ENCODE data around the gene TDRD6.

DNA sequence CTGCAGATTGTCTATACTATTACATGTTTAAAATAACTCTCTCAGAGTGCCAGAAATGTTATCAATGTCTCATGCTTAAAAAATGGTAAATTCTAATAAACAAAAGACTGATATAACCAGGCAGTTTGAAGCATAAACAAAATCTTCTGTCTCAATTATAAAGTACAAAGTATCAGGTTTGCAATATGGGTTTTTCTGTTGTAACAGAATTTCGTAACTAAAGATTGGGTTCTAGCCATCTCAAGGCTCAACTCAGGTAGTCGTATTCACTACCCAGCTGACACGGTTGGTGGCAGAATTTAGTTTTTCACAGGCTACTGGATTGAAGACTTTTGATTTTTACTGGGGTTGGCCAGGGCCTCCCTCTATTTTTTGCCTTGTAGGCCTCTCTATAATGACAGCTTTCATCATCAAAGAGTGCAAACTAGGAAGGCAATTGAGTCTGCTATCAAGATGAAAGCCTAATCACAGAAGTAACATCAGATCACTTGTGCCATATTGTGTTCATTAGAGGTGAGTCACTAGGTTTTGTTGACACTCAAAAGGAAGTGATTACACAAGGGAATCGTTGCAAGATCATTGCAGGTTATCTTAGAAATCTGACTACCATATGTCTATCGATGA lies 38.7 kb upstream of the TDRD6 start:
- TF ChIP-seq, protein P1, sequence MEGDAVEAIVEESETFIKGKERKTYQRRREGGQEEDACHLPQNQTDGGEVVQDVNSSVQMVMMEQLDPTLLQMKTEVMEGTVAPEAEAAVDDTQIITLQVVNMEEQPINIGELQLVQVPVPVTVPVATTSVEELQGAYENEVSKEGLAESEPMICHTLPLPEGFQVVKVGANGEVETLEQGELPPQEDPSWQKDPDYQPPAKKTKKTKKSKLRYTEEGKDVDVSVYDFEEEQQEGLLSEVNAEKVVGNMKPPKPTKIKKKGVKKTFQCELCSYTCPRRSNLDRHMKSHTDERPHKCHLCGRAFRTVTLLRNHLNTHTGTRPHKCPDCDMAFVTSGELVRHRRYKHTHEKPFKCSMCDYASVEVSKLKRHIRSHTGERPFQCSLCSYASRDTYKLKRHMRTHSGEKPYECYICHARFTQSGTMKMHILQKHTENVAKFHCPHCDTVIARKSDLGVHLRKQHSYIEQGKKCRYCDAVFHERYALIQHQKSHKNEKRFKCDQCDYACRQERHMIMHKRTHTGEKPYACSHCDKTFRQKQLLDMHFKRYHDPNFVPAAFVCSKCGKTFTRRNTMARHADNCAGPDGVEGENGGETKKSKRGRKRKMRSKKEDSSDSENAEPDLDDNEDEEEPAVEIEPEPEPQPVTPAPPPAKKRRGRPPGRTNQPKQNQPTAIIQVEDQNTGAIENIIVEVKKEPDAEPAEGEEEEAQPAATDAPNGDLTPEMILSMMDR (IDR thresholded peaks at IDR 0.05): no peak
- no peak for TF ChIP-seq POLR2A (IDR thresholded peaks at IDR 0.05)

Measured in breast epithelium (tissue), 3 donors.